Adipose tissue (tissue), 3 donors: ENCODE measurements around the gene LDHD. TPM values are rescaled to one million over a fixed set of nuclear protein-coding genes. Genes with fewer than 3 reads are reported as not detected.

Source experiments
- H3K27ac ChIP-seq: one replicate; pipeline ENCODE4 v1.5.1; 2013; ENCODE audit warnings: low read depth, low read length
- WGBS, 3 donors: extraction: QIAGEN DNeasy Blood & Tissue Kit; methylation state at CpG; one replicate each; pipeline ENCODE4 v1.1.7; 2013; 5-methylcytosine and 5-hydroxymethylcytosine counted together
- polyA plus RNA-seq, 3 donors: library from polyadenylated mRNA; stranded (reverse); fragments of 200-250 nt; gene quantifications; one replicate each; pipeline ENCODE4 v1.2.3, GENCODE V29; 2013
- donor health status: healthy with polysubstance abuse.
- donor health status: Bipolar disorder and iron deficiency.
- donor health status: healthy.

The LDHD gene
- polyA plus RNA-seq, 3 donors, result 18.8 to 68.6 (median 25.6) TPM

DNA sequence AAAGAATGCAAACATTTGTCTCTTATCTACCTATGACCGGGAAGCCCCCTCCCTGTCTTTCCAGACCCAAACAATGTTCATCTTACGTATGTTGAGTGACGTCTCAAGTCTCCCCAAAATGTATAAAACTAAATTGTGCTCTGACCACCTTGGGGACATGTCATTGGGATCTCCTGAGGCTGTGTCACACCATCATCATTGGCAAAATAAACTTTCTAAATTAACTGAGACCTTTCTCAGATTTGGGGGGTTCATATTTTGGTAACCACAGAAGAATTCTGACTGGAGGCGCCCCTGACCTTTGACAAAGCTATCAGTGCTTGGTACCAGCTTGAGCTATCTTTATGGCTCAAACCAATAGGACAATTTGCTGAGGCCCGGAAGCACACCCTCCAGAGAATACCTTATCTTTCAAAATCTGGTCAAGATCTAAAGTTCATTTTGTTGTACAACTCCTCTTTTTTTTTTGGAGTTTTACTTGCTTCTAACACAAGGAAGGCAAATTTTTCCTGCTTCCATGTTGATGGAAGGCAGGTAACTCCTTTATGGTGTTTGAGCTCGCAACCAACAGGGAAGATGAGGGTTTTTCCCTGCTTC, 2.5 kb upstream of the LDHD start:
- H3K27ac ChIP-seq, result no peak overlapping the region
- 85 to 87% (median 85%) methylated on average over 6 of the region's 6 CpGs for WGBS, 3 donors

DNA sequence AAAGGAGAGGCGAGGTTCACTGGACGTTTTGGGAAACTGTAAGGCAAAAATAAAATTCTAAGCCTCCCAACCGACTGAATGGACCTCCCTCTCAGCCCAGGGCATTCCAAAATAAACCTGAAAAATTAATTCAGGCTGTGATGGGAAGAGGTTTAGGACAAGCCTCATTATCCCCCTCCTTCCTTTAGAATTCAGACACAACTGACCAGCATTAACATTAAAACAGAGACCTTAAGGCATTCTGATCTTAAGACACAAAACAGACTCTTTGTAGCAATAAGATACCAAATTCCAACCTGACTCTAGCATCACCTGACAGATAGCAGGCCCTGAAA, 298 bp upstream of the LDHD start:
- WGBS, 3 donors, result 37 to 39% (median 37%) methylated on average over 3 of the region's 3 CpGs

DNA sequence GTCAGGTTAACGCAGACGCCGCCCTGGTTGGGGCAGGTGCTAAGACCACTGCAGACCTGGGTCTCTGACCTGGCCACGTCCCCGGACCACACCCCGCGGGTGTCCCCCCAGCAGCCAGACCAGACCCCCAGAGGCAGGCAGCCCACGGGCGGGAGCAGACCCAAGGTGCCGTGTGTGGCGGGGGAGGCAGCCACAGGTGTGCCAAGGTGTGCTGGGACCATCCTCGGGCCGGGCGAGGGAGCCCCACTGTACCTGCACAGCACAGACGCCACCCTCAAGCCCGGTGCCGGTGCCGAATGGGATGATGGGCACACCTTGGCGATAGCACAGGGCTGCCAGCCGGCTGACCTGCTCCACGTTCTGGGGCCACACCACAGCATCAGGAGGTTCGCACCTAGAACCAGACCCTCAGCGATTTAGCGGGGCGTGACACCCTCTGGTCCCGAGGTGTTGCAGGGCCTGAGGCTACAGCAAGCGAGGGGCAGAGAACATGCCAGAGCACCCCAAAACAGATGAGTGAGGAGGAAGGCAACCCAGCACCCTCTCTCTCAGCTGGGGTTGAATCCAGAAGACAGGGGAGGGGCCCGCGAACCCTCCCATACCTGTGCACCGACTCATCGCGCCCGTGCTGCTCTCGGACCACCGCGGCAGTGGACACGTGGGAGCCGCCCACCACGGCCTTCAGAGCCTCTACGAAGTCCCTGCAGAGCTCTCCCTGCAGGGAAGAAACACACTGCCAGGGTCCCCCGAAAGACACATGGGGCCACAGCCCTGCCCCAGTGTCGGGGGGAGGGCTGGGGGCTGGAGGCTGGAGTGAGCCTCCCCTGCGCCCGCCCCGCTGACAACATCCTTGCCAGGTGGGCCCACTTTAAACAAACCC, 1.4 kb downstream of the LDHD start:
- 89% methylated on average over 43 to 45 of the region's 45 CpGs for WGBS, 3 donors
- H3K27ac ChIP-seq, result no peak overlapping the region

More for the DNA sequence above, 298 bp upstream of the LDHD start:
- no peak overlapping the region for H3K27ac ChIP-seq

DNA sequence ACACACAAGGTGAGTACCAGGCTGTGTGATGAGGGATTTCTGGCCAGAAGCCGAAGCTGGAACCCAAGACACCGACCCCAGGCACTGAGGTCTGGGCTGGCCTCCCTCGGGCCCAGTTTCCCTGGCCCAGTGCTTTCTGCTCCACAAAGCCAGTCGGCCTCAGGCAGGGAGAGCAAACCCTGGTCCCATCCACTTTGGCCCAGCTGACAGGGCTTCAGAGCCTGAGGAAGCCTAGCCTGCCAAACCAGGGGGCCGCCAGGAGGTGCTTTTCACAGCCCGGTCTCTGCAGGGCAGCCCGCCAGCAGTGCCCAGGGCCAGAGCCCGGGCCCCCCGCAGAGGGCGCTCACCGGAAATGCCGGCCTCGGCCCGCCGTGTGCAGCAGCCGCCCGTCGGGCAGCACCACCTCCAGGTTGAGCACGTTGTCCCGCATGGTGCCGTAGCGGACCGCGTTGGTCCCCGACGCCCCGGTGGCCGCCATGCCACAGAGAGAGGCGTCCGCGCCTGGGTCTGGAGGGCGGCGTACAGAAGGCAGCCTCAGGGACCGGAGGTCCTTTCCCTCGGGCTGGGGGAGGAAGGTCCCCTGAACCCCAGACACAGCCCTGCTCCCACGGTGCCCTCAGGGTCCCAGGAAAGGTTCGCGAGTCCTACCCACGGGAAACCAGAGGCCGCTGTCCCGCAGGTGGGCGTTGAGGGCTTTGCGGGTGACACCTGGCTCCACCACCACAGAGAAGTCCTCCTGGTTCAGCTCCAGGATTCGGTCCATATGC, 2.2 kb downstream of the LDHD start:
- 80 to 91% (median 88%) methylated on average over 38 to 44 of the region's 44 CpGs for WGBS, 3 donors
- H3K27ac ChIP-seq, result no peak overlapping the region

DNA sequence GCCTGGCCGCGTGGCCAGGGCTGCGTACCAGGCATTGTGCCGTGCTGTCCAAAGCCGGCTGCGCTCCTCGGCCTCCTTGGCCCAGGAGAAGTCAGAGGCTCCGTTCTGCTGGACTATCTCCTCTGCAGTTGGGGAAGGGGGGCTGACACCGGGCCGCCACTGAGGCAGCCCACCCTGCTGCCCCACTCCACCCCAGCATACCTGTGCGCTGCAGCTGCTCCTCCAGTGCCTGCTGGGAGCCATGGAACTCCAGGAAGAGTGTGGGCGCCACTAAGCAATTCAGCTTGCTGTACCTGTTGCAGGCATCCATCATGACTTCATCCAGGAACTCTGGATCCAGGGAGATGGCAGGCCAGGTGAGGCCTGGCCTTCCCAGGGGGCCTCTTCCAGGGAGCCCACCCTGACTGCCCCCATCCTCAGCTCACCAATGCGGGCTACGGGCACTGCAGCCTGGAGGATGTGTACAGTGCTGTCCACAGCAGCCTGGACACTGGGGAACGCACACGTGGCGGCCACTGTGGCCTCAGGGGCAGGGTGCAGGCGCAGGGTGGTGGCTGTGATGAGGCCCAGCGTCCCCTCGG, 2.9 kb downstream of the LDHD start:
- whole genome bisulfite sequencing, 3 donors, result 71 to 88% (median 82%) methylated on average over 20 of the region's 20 CpGs
- no peak overlapping the region for H3K27ac ChIP-seq

DNA sequence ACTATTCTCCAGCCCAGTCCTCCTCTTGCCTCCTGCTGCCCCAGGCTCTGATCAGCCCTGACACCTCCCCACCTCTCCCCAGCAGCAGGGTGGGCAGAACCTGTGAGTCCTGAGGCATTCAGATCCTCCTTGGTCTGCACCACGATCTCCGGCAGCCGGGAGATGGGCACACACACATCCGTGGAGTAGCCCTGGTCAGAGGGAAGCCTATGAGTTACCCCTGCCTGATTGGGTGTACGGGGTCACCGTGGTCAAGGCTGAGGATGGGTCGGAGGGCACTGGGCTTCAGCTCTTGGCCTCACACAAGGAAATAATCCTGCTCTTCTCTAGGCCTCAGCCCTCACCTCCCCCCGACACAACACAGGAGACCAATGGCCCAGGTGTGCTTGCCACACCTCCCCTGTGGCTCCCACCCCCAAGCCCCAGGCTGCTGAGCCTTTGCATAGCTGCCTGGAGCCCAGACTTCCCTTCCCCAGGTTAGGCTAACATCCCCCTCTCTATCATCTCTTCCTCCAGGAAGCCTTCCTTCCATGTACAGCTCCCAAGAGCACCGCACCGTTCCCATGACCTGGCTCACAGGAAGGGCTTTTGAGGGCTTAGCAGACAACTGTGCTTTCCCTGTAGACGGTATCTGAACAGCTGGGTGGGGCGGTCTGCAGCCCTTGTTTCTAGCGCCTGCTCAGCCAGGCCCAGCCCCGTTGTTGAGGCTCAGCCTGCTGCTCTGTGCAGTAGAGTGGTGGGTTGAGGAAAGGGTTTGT, 3.7 kb downstream of the LDHD start:
- 46 to 72% (median 49%) methylated on average over 14 of the region's 14 CpGs for WGBS, 3 donors
- H3K27ac ChIP-seq, result no peak overlapping the region

DNA sequence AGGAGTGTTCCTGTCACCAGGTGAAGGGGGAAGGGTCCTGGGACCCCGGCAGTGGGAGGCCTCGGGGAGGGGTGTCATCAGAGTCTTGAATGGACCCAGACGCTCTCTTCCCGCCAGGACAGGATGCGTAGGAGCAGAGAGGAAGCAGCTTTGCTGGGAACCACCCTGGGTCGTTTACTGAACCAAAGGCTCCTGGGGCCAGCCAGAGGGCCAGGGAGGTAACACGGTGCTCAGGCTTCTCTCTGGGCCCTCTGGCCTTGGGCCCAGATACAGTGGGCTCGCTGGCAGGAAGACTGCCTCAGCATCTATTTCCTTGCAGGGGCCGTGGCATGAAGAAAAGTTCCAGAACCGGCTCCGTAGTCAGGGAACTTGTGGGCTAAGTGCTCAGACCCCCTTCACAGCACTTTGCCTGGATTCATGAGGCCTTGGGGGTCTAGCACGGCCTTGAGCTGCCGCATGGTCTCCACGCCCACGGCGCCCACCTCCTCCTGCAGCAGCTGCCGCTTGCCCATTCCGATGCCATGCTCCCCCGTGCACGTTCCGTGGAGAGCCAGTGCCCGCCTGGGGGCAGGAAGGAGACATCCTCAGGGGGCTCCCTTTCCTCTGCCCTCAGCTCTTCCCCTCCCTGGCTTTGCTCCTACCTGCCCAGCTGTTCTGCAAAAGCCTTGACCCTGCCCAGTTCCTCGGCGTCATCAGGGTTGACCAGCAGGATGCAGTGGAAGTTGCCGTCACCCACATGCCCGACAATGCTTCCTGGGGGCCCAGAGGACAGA, 4.4 kb downstream of the LDHD start:
- no peak overlapping the region for H3K27ac ChIP-seq
- WGBS, 3 donors, result 26 to 65% (median 27%) methylated on average over 26 of the region's 26 CpGs

DNA sequence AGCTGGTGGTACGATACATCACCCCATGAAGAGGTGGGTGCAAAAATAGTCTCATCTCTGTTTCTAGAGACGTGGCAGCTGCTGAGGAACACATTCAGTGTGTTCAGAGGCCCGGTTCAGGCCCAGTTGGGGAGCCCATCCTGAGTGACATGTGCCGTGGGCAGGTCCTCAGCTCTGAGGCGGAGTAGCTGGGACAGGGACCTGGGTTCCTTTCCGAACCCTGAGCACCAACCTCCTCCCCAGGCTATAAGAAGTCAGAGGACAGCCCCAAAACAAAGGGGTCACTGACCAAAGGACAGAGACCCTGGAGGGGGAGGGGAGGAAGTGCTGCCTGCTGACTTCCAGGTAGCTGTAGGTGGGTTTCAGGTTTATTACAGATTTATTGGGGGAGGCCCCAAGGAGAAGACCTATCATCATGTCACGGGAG, 5.1 kb downstream of the LDHD start:
- 29 to 42% (median 38%) methylated on average over 7 of the region's 7 CpGs for WGBS, 3 donors
- no peak overlapping the region for H3K27ac ChIP-seq

DNA sequence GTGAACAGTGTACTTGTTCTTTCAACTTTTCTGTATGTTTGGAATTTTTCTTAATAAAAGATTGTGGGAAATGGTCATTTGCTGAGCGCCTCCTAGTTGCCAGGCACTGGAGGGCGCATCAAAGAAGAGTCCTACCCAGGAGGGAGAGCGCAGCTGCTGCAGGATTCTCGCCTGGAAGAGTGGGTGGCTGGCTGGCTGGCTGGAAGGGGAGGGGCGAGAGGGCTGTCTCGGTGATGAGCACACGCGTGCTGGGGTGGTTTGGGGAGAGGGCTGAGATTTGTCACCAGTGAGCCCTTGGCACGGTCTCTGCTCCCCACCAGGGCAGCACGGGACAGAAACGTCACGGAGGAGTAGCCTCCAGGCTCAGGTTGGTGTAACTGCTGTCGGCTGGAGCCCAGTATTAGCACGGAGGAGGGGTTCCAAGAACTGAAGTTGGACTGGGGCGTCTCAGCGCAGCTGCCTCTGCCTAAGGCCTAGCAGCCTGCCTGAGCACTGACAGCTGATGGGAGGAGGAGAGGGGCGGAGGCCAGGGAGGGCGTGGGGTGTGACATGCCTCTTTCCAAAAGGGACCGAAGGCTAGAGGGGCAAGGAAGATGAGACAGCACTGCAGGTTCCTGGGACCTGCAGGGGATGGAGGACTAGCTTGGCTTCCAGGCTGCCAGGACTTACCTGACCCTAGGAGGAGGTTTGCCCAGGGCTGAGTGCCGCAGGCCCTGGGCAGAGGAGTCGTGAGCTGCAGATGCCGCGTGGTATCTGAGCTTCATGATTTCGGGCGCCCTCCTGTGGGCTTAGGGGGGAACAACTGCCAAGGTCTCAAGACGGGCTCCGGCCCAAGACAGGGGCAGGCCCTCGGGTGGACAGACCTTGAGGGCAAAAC, 5.7 kb downstream of the LDHD start:
- WGBS, 3 donors, result 17 to 31% (median 17%) methylated on average over 28 of the region's 28 CpGs
- H3K27ac ChIP-seq, result peak overlapping the region; percentile 13

DNA sequence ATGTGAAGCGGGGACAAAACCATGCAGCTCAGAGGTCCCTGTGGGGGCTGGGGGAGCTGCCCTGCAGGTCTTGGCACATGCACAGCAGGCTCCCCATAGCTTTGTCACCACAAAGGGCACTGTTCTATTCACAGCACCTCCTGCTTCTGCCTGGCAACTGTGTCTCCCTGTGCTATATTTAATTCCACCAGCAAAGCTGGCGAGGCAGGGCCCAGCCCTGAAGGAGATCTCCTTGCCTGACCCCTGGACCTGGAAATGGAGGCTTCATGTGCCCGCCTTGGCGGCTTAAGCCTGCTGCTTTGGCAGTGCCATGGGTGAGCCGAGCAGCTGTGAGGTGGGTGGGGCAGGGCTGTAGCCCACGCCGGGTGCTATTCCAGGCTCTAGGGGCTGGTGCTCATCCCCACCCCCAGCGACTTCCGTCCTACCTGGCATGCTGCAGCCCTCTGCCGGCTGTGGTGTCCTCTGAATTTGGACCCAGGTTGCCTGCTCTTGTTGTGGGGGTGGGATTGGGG, 6.8 kb downstream of the LDHD start:
- WGBS, 3 donors, result 35 to 63% (median 59%) methylated on average over 10 of the region's 10 CpGs
- no peak overlapping the region for H3K27ac ChIP-seq

DNA sequence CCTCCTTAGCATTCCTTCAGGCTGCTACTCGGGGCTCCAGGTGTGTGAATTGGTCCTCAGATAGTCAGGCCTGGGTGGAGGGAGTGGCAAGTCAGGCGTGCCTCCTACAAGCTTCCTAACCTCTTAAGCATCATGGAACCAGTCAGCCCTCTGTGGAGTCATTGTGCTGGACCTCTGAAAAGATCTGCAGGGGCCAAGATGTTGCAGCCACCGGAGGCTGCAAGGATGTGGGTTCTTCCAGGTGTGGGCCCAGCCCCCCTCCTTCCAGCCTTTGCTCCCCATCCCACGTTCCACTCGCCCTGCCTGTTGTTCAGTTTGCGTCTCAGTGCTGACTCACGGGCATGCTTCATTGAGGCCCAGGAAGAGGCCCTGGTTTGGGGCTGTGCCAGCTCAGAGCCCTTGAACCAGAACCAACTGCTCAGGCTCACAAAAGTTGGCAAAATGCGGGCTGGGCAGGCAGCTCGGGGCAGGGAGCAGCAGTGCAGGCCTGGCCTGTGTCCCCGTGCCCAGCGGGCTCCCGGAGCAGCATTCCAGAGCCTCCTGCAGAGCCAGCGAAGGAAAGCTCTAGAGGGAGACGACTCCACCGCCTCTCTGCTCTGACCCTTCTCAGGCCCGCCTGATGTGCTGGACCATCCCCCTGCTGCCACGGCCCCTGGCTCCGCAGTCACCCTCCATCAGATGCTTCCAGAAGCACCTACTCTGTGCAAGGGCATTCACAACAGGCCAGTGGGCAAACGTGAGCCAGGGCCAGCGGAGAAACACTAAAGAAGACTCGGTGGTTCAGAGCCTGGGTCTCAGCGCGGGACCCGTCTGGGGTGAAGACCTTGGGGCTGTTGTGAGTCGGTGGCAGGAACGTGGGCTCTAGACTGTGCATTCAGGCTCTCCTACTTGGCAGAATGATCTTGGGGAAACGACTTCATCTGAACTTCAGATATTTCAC, 7.5 kb downstream of the LDHD start:
- H3K27ac ChIP-seq, result no peak overlapping the region
- WGBS, 3 donors, result 31 to 54% (median 49%) methylated on average over 27 of the region's 27 CpGs

DNA sequence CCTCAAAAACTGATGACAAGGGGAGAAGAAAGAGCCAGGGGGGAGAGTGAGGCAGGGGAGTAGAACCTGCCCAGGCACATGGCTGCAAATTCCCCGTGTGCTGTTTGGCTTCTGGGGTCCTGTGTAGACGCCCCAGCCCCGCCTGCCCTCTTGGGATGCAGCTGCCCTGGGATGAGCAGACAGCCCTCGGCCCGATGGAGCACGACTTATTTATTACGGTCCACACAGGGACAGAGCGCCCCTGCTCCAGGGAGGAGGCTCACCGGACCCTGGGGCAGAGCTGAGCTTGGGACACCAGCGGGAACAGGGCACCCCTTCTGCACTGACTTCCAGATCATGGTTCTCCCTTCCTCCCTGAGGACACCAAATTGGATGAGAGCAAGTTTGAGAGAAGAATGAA, 9.1 kb downstream of the LDHD start:
- H3K27ac ChIP-seq, result no peak overlapping the region
- 78 to 88% (median 84%) methylated on average over 10 of the region's 10 CpGs for WGBS, 3 donors

DNA sequence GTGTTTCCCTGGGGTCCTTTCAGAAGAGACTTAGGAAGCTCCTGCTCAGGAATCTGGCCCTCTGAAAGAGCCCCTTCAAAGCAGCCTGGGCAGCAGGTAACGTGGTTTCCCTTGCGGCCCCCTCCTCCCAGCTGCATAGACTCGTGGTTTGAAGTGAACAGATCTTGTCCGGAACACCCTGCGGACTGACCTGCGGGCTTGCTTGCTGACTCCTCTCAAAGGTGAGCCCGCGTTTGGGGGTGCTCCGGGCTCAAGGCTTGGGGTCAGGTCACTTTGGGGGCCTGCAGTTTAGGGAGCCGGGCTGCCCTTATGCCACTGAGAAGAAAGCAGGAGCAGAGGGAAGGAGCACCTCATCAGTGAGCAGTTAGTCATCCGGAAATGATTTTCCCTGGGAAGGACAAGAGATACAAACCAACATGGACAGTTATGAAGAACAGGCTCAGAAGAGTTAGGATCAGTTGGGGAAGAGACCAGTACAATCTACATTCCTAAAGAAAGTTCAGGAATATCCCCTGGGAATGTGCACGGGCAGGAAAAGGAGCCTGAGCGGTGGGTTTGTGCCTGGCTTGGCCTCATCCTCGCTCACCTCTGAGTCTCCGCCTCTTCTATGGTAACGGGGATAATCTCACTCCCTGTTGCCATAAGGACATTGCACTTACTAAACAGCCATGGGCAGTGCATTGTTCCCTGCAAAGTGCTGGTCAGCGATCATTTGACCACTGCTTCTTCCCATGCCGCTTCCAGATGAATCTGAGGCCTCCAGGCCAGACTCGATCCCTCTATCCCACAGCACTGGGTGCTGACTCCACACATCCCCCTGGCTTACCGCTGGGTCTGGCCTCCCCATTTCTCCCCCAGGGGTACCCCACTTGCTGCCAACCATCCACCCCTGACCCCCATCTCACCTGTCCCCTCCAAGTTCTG, 10.0 kb downstream of the LDHD start:
- 90 to 93% (median 92%) methylated on average over 20 of the region's 20 CpGs for WGBS, 3 donors
- H3K27ac ChIP-seq, result no peak overlapping the region

DNA sequence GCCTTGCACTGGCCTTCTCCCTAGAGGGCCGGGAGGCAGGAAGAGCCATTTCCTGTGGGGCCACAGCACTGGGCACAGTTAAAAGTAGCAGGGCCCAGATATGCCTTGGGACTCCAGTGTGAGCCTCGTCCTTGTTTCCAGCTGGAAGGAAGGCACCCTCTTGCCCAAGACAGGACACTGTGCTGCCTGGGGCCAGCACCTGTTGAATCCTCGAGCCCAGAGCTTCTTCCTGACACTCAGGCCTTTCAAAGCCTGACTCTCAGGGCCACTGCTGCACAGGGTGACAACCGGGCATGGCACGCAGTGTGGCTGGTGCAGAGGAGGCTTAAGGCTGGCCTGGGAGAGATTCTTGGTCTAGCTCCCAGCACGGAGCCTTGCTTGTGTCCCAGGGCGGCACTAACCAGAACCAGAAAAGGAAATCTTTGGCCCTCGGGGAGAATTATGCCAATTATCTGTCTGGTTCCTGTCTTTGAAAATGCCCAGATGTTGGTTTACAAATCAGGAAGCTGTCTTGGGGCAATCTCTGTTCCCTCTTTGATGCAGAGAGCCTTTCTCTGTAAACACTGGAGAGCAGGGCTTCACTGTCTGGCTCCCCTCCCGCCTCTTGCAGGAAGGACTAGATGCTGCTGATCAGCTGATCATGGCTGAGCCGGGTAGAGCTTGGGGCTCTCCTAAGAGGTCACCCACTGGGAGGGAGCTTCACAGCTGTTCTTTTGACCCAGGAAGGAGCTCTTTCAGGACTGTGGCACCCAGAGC, 11.1 kb downstream of the LDHD start:
- WGBS, 3 donors, result 32 to 73% (median 37%) methylated on average over 10 of the region's 10 CpGs

More for the DNA sequence above, 11.1 kb downstream of the LDHD start:
- no peak overlapping the region for H3K27ac ChIP-seq
